G401 (cell line): ENCODE measurements around the gene INTS15. TPM values are rescaled to one million over a fixed set of nuclear protein-coding genes. Genes with fewer than 3 reads are reported as not detected.

Source experiments
- DNase-seq: peaks from one replicate; pipeline ENCODE4 v3.0.0-alpha.2; 2015; ENCODE audit warnings: low spot score
- in situ Hi-C: cut with HindIII; loops from 2 replicates; pipeline ENCODE4 v1.10.0; 2016; ENCODE audit warnings: low sequenced_read_pairs, mixed read lengths
- total RNA-seq: library from RNA; depleted of rRNA; stranded (reverse); fragments of >200 nt; shearing (Covaris generic); gene quantifications from 2 replicates; pipeline ENCODE4 v1.2.3, GENCODE V29; 2014; rRNA removed

INTS15 gene
- total RNA-seq, 1 experiment from 2014 or later: 33.1 TPM

DNA sequence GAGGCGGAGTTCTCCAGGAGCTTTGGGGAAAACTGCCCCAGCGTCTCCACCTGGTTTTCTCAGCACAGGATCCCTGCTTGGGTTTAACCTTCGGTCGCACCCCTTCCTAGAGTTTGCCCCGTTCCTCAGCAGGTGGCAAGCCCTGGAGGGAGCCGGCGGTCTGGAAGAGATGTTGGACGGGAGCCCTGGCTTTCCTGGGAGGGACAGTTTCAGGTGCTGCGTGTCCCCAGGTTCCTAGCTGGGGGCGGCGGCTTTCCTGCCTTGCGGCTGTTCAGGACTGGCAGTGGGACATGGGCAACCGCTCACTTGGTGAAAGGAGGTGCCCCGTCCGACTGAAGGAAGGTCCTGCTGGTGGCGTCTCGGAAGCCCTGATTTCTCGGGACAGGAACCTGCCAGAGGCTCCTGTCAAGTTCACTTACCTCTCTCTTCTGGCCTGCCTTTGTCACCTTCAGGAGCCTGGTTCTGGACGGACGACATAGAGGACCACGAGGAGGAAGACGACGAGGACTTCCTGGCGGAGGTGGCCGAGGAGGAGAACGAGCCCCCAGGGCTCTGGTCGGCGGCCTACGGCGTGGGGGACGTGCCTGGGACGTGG is 62.1 kb downstream of the INTS15 start:
- no peak for DNase-seq
- in situ Hi-C loops: no loop called here

DNA sequence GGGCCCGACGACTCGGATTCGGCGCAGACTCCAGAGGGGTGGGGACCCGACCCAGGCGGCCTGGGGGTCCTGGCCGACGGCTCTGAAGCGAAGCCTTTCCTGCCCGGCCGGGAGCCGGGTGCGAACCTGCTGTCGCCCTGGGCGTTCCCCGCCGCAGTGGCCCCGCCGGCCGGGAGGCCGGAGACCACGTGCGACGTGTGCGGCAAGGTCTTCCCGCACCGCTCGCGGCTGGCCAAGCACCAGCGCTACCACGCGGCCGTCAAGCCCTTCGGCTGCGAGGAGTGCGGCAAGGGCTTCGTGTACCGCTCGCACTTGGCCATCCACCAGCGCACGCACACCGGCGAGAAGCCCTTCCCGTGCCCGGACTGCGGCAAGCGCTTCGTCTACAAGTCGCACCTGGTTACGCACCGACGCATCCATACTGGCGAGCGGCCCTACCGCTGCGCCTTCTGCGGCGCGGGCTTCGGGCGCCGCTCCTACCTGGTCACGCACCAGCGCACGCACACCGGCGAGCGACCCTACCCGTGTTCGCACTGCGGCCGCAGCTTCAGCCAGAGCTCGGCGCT is 62.7 kb downstream of the INTS15 start:
- in situ Hi-C loops: no loop called here
- no peak for DNase-seq

DNA sequence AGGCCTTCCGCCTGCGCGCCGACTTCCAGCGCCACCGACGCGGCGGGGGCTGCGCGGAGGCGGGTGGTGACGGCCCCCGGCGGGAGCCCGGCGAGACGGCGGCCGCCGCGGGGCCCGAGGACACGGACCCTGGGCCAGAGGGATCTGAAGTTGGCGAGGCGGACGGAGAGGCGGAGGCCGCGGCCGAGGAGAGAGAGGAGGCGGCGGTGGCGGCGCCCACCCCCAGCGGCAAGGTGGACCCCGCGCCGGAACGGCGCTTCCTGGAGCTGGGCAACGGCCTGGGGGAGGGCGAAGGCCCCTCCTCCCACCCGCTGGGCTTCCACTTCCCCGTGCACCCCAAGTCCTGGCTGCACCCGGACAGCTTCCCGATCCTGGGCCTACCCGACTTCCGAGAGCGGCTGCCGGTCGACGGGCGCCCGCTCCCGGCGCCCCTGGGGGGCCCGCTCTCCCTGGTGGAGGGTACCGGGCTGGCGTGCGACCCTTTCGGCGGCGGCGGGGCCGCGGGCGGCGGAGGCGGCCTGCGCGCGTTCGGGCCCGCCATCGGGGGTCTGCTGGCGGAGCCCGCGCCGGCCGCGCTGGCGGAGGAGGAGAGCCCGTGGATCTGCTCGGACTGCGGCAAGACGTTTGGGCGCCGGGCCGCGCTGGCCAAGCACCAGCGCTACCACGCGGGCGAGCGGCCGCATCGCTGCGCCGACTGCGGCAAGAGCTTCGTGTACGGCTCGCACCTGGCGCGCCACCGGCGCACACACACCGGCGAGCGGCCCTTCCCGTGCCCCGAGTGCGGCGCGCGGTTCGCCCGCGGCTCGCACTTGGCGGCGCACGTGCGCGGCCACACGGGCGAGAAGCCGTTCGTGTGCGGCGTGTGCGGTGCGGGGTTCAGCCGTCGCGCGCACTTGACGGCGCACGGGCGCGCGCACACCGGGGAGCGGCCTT is 63.5 kb downstream of the INTS15 start:
- in situ Hi-C loops: no loop called here
- no peak for DNase-seq

DNA sequence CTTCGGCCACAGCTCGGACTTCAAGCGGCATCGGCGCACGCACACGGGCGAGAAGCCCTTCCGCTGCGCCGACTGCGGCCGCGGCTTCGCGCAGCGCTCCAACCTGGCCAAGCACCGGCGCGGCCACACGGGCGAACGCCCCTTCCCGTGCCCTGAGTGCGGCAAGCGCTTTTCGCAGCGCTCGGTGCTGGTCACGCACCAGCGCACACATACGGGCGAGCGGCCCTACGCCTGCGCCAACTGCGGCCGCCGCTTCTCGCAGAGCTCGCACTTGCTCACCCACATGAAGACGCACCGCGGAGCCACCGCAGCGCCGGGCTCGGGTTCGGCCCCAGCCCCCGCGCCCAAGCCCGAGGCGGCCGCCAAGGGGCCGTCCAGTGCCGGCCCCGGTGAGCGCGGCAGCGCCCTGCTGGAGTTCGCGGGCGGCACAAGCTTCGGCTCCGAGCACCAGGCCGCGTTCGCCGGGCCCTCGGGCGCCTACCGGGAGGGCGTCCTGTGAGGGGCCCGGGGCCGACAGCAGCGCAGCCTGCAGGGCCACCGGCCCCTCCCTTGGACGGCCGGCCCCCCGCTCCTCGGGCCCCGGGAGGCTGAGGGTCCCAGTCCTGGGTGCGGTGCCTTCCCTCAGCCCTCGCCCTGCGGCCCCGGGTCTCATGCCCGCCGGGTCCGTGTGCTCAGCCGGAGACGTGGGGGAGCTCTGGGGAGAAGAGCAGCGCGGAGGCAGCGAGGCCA is 64.5 kb downstream of the INTS15 start:
- no peak for DNase-seq
- in situ Hi-C loops: no loop called here

DNA sequence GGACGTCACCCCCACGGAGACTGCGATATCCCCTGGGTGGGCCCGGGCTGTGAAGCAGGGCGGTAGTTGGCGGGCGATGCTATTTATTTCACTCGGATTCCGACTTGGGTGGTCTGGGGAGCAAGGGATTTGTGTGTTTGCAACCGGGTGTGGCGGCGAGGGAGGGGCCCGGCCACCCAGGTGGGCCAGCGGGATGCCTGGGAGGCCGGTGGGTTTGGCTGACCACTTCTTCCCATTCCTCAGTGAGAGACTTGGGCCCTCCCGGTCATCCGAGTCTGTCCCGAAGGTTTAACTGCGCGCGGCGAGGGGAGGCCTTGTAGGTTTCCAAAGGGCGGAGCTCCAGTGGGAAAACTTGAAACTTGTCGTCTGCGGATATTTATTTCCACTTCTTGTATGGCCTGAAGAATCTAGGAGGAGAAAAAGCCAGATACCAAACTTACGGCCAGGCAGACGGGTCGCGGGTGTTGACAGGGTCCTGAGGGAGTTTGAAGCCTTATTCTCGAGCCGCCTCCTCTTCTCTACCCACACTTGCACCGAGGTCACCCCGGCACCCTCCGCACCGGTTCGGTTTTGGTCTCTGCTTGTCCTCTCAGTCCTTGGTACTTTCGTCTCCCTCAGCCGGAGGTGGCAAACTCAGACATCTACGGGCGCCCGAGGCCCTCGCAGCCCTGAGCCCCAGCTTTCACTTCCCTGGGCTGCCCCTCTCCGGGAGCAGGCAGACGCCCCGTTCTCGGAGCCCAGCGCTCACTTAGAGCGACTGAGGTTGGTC is 65.2 kb downstream of the INTS15 start:
- no peak for DNase-seq
- in situ Hi-C loops: no loop called here

DNA sequence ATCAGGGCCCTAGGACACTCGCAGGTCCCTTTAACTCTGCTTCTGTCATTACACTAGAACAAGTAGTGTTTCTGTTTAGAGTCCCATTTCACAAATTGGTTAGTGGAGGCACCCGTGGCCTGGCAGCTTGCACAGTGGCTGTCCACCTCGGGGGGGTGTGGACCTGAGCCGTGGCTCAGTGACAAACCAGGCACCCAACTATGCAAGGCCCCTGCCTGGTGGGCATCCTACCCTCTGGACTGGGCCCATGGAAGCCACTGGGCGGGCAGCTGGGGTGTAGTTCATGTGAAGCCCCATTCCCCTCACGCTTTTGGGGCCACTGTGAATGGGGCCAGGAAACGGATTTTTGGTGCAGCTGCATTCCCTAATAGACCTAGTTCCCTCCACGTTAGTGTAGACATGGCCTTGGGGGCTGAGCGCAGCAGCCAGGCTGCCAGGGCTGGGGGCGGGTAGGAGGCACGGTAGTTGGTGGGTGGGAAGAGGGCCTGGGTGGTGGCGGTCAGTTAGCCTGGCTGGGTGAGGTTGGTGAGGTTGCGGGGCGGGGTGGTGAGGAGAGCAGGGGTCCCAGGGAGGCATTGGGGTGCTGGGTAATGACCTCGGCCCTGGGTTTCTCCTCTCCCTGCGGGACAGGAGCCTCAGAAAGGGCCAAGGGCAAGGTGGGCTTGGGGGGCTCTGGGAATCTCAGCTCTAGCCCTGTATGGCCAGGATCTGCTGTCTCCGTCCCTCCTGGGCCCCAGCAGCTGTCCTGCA is 66.0 kb downstream of the INTS15 start:
- DNase-seq: no peak
- in situ Hi-C loops: no loop called here

DNA sequence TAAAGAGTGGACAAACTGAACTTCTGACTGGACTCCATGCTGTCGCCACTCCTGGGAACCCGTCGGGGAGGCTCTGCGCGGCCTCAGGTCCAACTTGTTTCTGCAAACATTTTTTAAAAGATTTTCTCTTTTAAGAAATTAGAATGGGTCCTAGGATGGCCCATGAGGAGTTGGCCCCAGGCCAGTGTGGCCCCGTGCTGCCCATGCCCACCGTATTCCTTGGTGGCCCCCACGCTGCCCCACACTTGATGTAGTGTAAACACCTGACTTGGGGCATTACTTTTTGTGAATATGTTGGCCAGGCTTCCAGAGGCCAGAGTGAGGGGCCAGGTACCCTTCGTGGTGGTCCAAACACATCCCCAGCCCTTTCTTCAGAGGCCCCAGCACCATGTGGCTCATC is 66.6 kb downstream of the INTS15 start:
- in situ Hi-C loops: no loop called here
- no peak for DNase-seq

Other genes with a start within 250 kb of the INTS15 start
- gene FAM220A, start 241.1 kb upstream of the INTS15 start, total RNA-seq: 16.5 and 29.0 TPM in 2 replicates
- 13.2 and 23.9 TPM in 2 replicates for gene RAC1, start 215.5 kb upstream of the INTS15 start, total RNA-seq
- 7.8 and 8.7 TPM in 2 replicates for gene DAGLB, start 142.1 kb upstream of the INTS15 start, total RNA-seq
- gene KDELR2, start 105.9 kb upstream of the INTS15 start, total RNA-seq: 74.5 and 105 TPM in 2 replicates
- gene GRID2IP, start 38.6 kb upstream of the INTS15 start, total RNA-seq: 0.44 TPM in 1 of 2 replicates, not detected in the other
- 65.5 and 66.3 TPM in 2 replicates for gene ZDHHC4, start 12.6 kb upstream of the INTS15 start, total RNA-seq
- gene ZNF853, start 25.6 kb downstream of the INTS15 start, total RNA-seq: 12.1 and 16.6 TPM in 2 replicates
- 15.3 and 20.2 TPM in 2 replicates for gene ZNF316, start 47.3 kb downstream of the INTS15 start, total RNA-seq
- gene ZNF12, start 116.9 kb downstream of the INTS15 start, total RNA-seq: 12.0 and 12.8 TPM in 2 replicates
- gene RSPH10B2, start 164.1 kb downstream of the INTS15 start, total RNA-seq: 0.80 and 6.6 TPM in 2 replicates
- gene CCZ1B, start 236.3 kb downstream of the INTS15 start, total RNA-seq: 35.8 and 38.3 TPM in 2 replicates